GM19240 (cell line): ENCODE results near the gene CMC4.

Source experiments
- DNase-seq: peaks from one replicate; pipeline ENCODE4 v3.0.0; 2011; ENCODE audit warnings: low spot score; ENCODE audit not compliant: insufficient read length

CMC4 gene

GRCh38 chrX:155054255-155054654 is 16.7 kb downstream of the CMC4 start:
- DNase-seq, result no peak

GRCh38 chrX:155053656-155054055 is 17.3 kb downstream of the CMC4 start:
- no peak for DNase-seq

- no peak for DNase-seq
These were observed 18.0 kb downstream of the CMC4 start for GRCh38 chrX:155052738-155053498.

GRCh38 chrX:155048977-155049619 is 21.8 kb downstream of the CMC4 start:
- DNase-seq, result no peak

- DNase-seq, result no peak
These were observed 24.0 kb downstream of the CMC4 start for GRCh38 chrX:155046811-155047528.

GRCh38 chrX:155046129-155046810 is 24.7 kb downstream of the CMC4 start:
- DNase-seq, result no peak

GRCh38 chrX:155035688-155036087 is 35.2 kb downstream of the CMC4 start:
- no peak for DNase-seq

- DNase-seq, result no peak
These were observed 39.3 kb downstream of the CMC4 start for GRCh38 chrX:155031657-155032056.

- DNase-seq, result no peak
These were observed 42.1 kb downstream of the CMC4 start for GRCh38 chrX:155028877-155029291.

GRCh38 chrX:155028129-155028528 is 42.8 kb downstream of the CMC4 start:
- no peak for DNase-seq

- DNase-seq, result no peak
These were observed 43.3 kb downstream of the CMC4 start for GRCh38 chrX:155027509-155028066.

GRCh38 chrX:155026727-155027508 is 44.0 kb downstream of the CMC4 start, which contains the start of gene FUNDC2:
FUNDC2 (plus strand) TSS chrX:155026844; CDS start chrX:155026939, 95 bp downstream.
- DNase-seq, result peak; percentile 41

- DNase-seq, result no peak
These were observed 44.6 kb downstream of the CMC4 start for GRCh38 chrX:155026420-155026726.

GRCh38 chrX:155023907-155024833 is 46.8 kb downstream of the CMC4 start:
- no peak for DNase-seq

GRCh38 chrX:155022585-155022984 is 48.4 kb downstream of the CMC4 start, which contains the start of gene F8:
F8 (minus strand) TSS chrX:155022723; CDS start chrX:155022552, 171 bp downstream.
- DNase-seq, result no peak

- DNase-seq, result no peak
These were observed 50.3 kb downstream of the CMC4 start for GRCh38 chrX:155020591-155020990.
